ENCODE results near the gene DNAH11.

Gene DNAH11

DNA sequence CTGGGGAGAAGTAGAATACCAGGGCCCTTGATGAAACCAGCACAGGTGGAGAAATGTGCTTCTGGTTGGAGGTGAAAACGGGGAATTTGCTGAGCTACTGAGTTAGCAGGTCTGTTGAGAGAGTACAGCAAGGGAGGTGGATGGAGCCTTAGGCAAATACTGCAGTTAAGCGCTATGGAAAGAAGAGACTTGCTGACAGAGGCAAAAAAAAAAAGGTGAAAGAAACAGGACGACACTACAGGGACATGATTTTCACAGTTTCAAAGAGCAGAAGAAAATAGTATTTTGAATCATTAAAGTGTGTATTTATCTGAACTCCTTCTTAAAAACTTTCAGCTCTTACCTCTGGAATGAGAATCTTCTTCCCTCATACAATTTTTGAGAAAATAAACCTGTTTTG is 159.5 kb downstream of the DNAH11 start:
- no peak for DNase-seq (ENCODE audit: extremely low read depth, low read depth)
- TF ChIP-seq, protein P1, sequence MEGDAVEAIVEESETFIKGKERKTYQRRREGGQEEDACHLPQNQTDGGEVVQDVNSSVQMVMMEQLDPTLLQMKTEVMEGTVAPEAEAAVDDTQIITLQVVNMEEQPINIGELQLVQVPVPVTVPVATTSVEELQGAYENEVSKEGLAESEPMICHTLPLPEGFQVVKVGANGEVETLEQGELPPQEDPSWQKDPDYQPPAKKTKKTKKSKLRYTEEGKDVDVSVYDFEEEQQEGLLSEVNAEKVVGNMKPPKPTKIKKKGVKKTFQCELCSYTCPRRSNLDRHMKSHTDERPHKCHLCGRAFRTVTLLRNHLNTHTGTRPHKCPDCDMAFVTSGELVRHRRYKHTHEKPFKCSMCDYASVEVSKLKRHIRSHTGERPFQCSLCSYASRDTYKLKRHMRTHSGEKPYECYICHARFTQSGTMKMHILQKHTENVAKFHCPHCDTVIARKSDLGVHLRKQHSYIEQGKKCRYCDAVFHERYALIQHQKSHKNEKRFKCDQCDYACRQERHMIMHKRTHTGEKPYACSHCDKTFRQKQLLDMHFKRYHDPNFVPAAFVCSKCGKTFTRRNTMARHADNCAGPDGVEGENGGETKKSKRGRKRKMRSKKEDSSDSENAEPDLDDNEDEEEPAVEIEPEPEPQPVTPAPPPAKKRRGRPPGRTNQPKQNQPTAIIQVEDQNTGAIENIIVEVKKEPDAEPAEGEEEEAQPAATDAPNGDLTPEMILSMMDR (IDR thresholded peaks at IDR 0.05; ENCODE audit: low read depth, low read length): no peak

DNA sequence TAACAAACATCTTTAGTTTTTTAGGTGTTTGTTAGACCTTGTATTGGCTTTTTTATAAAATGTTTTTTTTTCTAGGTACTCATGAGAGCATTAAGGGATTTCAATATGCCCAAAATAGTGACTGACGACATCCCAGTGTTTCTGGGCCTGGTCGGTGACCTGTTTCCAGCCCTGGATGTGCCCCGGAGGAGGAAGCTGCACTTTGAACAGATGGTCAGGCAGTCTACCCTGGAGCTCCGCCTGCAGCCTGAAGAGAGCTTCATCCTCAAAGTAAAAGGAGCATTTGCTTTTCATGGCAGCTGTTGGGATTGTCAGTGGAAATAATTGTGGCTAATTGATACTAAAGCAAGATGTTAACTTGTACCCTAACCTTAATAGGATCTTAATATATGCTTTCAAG is 161.5 kb downstream of the DNAH11 start:
- TF ChIP-seq, protein P1 (IDR thresholded peaks at IDR 0.05; ENCODE audit: low read depth, low read length): no peak
- DNase-seq (ENCODE audit: extremely low read depth, low read depth): no peak

DNA sequence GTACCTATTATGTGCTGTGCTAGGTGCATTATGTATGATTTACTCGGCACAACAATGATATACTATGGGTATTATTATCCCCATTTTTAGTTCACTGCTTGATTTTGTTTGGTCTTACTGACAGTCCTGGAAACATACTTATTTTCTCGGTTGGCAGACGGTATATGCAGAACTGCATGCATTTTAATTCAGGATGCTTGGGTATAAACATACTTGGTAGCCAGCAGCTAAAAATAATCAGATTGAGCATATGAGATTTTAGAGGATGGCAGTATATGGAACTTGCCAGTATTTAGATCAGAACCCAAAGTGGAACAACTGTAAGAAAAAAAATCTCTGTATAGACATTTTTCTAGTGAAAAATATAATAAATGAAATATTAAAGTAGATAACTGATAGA is 163.3 kb downstream of the DNAH11 start:
- TF ChIP-seq, protein P1 (IDR thresholded peaks at IDR 0.05; ENCODE audit: low read depth, low read length): no peak
- no peak for DNase-seq (ENCODE audit: extremely low read depth, low read depth)

DNA sequence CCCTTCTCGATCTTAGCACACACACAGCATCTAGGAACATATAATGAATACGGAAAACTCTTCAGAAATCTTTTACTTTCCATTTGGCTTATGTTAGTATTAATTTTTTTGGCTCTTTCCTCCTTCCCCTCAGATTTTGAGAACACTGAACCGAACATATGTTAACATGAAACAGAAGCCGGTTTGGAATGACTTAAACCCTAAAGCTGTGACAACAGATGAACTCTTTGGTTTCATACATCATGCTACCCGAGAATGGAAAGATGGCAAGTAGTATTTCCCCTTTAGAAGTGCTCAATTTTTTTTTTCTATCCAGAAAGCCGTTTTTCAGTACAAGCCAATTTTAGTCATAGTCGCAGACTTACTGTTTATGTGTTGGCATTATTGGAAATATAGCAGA is 164.7 kb downstream of the DNAH11 start:
- TF ChIP-seq, protein P1 (IDR thresholded peaks at IDR 0.05; ENCODE audit: low read depth, low read length): no peak
- DNase-seq (ENCODE audit: extremely low read depth, low read depth): no peak

DNA sequence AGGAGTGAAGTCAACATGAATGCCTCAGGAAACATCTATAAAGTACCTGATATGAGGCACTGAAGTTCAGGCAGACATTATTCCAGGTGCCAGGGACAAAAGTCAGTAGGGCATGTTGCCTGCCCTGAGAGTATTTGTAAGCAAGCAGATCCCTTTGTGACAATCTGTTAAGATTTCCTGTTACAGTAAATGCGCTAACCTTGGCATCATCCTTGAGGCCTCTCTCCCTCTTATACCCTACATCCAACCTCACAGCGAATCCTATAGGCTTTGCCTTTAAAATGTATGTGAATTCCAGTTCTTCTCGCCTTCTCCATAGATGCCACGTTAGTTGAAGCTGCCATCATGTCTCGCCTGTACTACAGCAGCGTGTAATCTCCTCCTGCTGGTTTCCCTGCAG is 165.3 kb downstream of the DNAH11 start:
- TF ChIP-seq, protein P1 (IDR thresholded peaks at IDR 0.05; ENCODE audit: low read depth, low read length): no peak
- DNase-seq (ENCODE audit: extremely low read depth, low read depth): no peak

DNA sequence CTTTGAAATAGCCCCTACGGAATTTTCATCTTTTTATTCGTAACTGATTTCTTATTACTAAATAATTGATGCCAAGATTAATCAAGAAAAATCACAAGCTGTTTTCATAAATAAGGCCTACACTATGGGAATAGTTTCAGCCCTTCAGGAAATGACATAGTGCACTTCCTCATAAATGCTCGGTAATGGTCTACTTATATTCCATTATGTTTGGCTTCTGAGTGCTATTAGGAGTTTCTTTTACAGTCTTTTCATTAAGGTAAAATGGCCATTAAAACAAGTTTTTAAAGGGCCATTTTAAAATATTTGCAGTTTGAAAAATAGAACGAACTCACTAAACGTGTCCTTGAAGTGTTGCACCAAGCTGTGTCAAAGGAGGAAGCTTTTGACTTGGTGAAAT is 174.5 kb downstream of the DNAH11 start:
- no peak for DNase-seq (ENCODE audit: extremely low read depth, low read depth)

DNA sequence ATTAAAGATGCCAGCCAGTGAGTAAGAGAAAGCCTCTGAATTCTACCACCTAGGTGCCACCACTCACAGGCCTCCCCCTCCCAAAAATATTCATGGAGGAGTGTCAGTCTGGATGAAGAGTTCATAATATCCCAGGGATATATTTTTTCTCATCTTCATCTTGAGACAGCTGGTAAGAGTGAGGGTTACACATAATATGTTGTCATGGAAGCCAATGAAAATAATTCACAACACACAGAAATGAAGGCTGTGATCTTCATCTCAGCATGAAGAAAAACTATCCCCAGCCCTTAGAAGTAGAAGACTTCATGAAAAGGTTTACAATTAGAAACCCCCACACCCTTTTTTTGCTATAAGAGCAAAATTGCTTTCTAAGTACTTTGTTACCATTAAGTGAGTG is 175.6 kb downstream of the DNAH11 start:
- TF ChIP-seq, protein P1 (IDR thresholded peaks at IDR 0.05; ENCODE audit: low read depth, low read length): no peak
- DNase-seq (ENCODE audit: extremely low read depth, low read depth): no peak

More for the DNA sequence above, 174.5 kb downstream of the DNAH11 start:
- TF ChIP-seq, protein P1 (IDR thresholded peaks at IDR 0.05; ENCODE audit: low read depth, low read length): no peak
